HFF-Myc (cell line): ENCODE results near the gene RGPD3.
"Not testable (repeated sequence)": the region's sequence is repeated elsewhere in the genome, so short reads cannot be mapped to it uniquely, and the experiment has no call there.

Source experiments
- DNase-seq: peaks from one replicate; pipeline ENCODE4 v3.0.0-alpha.2; 2011; ENCODE audit warnings: low read depth; ENCODE audit errors: extremely low read depth
- H3K4me3 ChIP-seq: replicated peaks from 2 replicates; pipeline ENCODE4 v1.5.1; 2011; ENCODE audit warnings: low read depth, mild to moderate bottlenecking, control low read depth, low read length
- TF ChIP-seq, protein P1 (sequence below): IDR thresholded peaks from 2 replicates; pipeline ENCODE4 v1.5.1; 2012; ENCODE audit warnings: mild to moderate bottlenecking, low read depth, low read length, control low read depth; ENCODE audit errors: missing control alignments

The RGPD3 gene

DNA sequence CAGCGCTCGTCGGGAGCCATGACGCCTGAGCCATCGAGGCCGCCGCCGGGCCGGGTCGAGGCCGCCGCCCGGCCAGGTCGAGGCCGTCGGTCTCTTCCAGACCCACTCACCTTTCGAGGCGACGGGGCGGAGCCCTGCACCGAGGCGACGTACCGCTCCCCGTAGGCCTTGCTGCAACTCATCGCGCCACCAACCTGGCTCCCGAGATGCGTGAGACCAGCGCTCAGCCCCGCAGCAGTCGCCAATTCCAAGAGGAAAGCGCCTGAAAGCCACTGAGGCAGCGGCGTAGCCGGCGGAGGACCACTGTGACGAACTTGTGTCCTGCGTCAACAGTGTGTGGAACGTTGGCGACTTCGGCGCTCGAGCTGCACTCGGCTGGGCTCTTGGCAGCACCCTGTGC is at the start of gene RGPD3:
Gene RGPD3 (minus strand): TSS at position 307 of the 400 bp plus-strand sequence. CDS start 125 bp downstream, at position 182.
- H3K4me3 ChIP-seq, DNase-seq: not testable (repeated sequence)

- TF ChIP-seq, protein P1, sequence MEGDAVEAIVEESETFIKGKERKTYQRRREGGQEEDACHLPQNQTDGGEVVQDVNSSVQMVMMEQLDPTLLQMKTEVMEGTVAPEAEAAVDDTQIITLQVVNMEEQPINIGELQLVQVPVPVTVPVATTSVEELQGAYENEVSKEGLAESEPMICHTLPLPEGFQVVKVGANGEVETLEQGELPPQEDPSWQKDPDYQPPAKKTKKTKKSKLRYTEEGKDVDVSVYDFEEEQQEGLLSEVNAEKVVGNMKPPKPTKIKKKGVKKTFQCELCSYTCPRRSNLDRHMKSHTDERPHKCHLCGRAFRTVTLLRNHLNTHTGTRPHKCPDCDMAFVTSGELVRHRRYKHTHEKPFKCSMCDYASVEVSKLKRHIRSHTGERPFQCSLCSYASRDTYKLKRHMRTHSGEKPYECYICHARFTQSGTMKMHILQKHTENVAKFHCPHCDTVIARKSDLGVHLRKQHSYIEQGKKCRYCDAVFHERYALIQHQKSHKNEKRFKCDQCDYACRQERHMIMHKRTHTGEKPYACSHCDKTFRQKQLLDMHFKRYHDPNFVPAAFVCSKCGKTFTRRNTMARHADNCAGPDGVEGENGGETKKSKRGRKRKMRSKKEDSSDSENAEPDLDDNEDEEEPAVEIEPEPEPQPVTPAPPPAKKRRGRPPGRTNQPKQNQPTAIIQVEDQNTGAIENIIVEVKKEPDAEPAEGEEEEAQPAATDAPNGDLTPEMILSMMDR, result no peak
- H3K4me3 ChIP-seq, result no peak overlapping the region
- DNase-seq, result no peak
Measured at GRCh38 chr2:106517329-106517728, 49.1 kb upstream of the RGPD3 start.

DNA sequence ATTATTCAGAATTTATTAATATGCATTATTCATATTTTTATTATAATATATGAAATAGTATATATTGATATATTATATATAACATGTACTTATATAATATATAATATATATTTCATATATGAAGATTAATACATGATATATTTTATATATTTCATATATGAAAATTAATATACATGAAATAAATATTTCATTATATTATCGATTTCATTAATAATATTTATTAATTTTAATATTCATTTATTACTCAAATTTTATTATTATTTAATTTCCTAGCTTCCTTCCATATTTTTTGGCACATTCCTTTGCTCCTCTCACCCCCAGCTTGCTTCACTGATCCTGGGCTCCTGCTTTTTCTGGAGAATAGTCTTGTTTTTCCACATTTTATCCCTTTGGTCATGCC is 48.7 kb upstream of the RGPD3 start:
- TF ChIP-seq, protein P1, result no peak
- no peak overlapping the region for H3K4me3 ChIP-seq
- DNase-seq, result no peak

DNA sequence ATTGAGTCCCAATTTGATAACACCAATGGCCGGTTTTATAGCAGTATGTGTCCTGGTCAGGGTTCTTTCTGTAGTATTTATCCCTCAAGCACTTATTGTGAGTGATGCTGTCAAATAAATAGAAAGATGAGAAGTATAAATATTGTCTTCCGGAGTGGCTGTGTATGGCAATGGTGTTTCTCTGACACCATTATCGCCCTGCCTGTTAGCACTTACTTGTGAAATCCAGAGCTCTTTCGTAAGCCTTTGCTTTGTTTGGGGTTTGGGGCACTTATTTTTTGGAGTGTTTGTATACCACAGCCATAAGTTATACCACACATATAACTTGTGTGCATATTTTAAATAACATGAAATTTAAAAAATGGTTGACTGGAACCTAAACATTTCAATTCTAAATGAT is 48.2 kb upstream of the RGPD3 start:
- no peak for DNase-seq
- H3K4me3 ChIP-seq, result no peak overlapping the region
- TF ChIP-seq, protein P1, result no peak

GRCh38 chr2:106514827-106515226 is 46.6 kb upstream of the RGPD3 start:
- not testable (repeated sequence) for DNase-seq, H3K4me3 ChIP-seq

DNA sequence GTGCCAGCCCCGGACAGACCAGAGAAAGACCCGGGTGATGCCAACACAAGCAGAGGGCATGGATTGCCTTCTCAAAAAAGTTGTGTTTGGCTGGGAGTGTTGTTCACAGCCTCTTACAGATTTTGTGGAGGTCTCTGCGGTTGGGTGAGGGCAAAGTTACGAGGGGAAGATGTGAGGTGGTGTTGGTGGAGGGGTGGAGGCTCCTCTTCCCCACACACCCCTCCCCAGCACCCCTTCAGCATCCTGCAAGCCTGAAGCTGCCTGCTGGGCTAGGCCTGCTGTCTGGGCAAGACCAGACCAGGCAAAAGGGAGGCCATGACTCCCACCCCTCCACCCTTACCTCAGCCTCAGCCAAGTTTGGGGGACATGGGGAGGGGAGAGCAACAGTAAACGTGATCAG is 45.2 kb upstream of the RGPD3 start:
- not testable (repeated sequence) for H3K4me3 ChIP-seq, DNase-seq

DNA sequence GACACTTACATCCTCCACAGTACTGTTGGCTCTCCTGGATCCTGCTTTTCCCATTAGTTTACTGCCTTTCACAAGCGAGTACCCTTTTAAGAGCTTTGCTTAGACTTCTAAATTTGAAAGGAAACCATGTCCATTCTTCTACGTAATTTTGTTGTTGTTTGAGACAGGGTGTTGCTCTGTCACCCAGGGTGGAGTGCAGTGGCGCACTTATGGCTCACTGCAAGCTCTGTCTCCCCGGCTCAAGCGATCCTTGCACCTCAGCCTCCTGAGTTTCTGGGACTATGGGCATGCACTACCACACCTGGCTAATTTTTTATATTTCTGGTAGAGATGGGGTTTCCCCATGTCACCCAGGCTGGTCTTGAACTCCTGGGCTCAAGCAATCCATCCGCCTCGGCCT is 43.7 kb upstream of the RGPD3 start:
- not testable (repeated sequence) for H3K4me3 ChIP-seq

GRCh38 chr2:106511476-106511901 is 43.3 kb upstream of the RGPD3 start:
- not testable (repeated sequence) for H3K4me3 ChIP-seq
- DNase-seq, result peak; percentile 72

More for the DNA sequence above, 43.7 kb upstream of the RGPD3 start:
- DNase-seq, result not testable (repeated sequence)

GRCh38 chr2:106510791-106511190 is 42.6 kb upstream of the RGPD3 start:
- not testable (repeated sequence) for H3K4me3 ChIP-seq, DNase-seq

- not testable (repeated sequence) for DNase-seq, H3K4me3 ChIP-seq
Measured at GRCh38 chr2:106509374-106509770, 41.2 kb upstream of the RGPD3 start.

DNA sequence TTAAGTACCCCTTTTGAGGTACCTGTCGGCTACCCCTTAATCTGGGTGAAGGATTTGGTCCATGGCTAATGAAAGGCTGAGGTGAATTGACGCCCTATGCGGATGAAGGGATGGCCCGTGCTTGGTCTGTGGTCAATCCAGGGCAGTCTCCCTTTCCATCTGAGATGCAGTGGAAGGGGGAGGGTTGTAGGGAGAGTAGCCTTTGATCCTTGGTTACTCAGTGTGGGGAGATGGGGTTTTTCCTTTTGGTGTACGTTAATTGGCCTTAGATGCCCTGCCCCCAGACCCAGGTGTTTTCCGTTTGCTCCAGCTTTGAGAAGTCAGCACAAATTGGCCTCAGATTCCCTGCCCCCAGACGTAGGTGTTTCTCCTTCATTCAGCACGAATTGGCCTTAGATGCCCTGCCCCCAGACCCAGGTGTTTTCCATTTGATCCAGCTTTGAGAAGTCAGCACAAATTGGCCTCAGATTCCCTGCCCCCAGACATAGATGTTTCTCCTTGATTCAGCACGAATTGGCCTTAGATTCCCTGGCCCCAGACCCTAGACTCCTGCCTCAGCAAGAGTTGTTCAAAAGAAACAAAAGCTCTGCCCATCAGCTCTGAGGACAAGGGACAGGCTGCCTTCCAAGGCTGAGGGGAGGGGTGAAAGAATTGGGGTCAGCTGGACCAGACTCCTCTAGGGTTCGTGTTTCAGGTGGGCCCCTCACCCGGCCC is 40.6 kb upstream of the RGPD3 start:
- DNase-seq, H3K4me3 ChIP-seq: not testable (repeated sequence)

DNA sequence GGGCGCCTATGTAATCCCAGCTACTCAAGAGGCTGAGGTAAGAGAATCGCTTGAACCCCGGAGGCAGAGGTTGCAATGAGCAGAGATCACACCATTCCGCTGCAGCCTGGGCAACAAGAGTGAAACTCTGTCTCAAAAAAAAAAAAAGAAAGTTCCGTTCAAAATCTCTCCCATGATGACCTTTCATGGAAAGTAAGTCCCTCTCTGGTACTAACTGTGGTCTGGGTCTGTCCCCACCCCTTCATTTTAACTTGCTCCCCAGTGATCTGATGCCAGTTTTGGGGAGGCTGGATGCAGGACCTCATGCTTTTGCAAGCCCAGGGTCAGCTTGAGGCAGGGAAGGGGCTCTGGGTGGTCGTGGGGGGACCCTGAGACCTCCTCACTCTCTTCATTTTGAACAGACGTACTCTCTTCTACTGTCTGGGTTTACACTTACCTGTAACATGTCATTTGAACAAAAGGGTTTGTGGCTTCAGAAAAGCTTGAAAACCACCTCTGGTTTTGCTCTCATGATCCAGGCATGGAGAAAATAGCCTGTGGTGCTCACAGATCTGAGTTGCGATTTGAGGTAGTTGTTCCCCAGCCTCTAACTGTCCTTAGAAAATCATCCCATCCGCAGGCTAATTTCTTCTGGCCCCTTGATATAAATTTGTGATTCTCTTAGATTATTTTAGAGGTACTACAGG is 37.9 kb upstream of the RGPD3 start:
- DNase-seq, H3K4me3 ChIP-seq: not testable (repeated sequence)

GRCh38 chr2:106504787-106505186 is 36.6 kb upstream of the RGPD3 start:
- not testable (repeated sequence) for H3K4me3 ChIP-seq, DNase-seq

DNA sequence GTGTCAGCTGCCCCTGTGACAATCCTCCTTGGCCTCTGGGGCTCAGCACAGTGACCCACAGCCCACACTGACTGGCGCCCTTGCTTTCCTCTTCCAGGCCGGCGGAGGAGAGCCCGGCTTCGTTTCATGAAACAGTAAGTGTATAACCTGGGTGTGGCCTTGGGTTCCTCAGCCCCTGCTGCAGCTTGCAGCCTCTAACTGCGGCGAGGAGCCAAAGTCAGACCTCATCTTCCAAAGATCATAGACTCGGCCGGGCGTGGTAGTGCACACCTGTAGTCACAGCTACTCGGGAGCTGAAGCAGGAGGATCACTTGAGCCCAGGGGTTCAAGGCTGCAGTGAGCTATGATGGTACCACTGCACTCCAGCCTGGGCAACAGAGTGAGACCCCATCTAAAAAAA is 36.0 kb upstream of the RGPD3 start:
- H3K4me3 ChIP-seq, DNase-seq: not testable (repeated sequence)

DNA sequence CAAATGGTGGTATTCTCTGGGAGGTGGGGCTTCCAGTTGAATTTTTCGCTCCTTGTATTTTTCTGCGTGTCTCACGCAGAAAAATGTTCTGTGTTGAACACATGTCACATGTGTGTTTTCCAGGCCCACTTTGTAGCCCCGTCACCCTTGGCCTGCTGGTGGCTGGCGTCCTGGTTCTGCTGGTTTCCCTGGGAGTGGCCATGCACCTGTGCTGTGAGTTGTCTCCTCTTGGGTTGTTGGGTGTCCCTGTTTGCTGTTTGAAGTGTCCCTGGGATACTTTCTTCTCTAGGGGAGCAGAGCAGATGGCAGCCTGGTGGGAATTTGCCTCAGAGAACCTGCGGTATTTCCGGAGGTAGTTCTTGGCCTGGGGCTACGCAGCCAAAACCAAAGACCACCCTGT is 34.1 kb upstream of the RGPD3 start:
- DNase-seq, H3K4me3 ChIP-seq: not testable (repeated sequence)
